WERI-Rb-1 (cell line): ENCODE data around the gene SENP2.

Experiments used
- DNase-seq: peaks from one replicate; pipeline ENCODE4 v3.0.0-alpha.2; 2020
- H3K27ac ChIP-seq: fragments of 250-450 bp; sonication (Bioruptor Pico); 2 replicates; pipeline ENCODE4 v1.5.1; 2020; ENCODE audit warnings: mild to moderate bottlenecking, moderate library complexity
- H3K27me3 ChIP-seq: fragments of 250-450 bp; sonication (Bioruptor Pico); 2 replicates; pipeline ENCODE4 v1.5.1; 2021; ENCODE audit warnings: mild to moderate bottlenecking, low read depth, moderate library complexity; ENCODE audit not compliant: insufficient read depth, severe bottlenecking
- H3K36me3 ChIP-seq: fragments of 250-450 bp; sonication (Bioruptor Pico); 2 replicates; pipeline ENCODE4 v1.5.1; 2020; ENCODE audit warnings: mild to moderate bottlenecking, moderate library complexity
- H3K4me3 ChIP-seq: 2 replicates; pipeline ENCODE4 v1.5.1; 2011; ENCODE audit warnings: low read depth, mild to moderate bottlenecking, control low read depth, low read length
- H3K9me3 ChIP-seq: fragments of 250-450 bp; sonication (Bioruptor Pico); 2 replicates; pipeline ENCODE4 v1.5.1; 2021; ENCODE audit warnings: mild to moderate bottlenecking, moderate library complexity; ENCODE audit not compliant: severe bottlenecking
- CTCF ChIP-seq: IDR thresholded peaks from 2 replicates; pipeline ENCODE4 v1.5.1; 2011; ENCODE audit warnings: low read depth, mild to moderate bottlenecking, control low read depth, inconsistent platforms, low read length

Gene SENP2

GRCh38 chr3:185678027-185678426, 91.9 kb downstream of the SENP2 start:
- no peak for DNase-seq
- H3K36me3 ChIP-seq: peaks cover 55% of the 10 kb centered on the region
- H3K9me3 ChIP-seq: peaks cover 2% of the 10 kb centered on the region
- no peaks in the 10 kb centered on the region for H3K27me3 ChIP-seq
- no peak overlapping the region for H3K4me3 ChIP-seq
- no peak overlapping the region for H3K27ac ChIP-seq
- TF ChIP-seq CTCF: no peak

GRCh38 chr3:185680231-185680630, 94.1 kb downstream of the SENP2 start:
- TF ChIP-seq CTCF: no peak

More at GRCh38 chr3:185680231-185680630, 94.1 kb downstream of the SENP2 start:
- Histone ChIP-seq H3K9me3 (peaks cover 2% of the 10 kb centered on the region), H3K27ac (no peak overlapping the region), H3K36me3 (peaks cover 53% of the 10 kb centered on the region), H3K4me3 (no peak overlapping the region), H3K27me3 (no peaks in the 10 kb centered on the region)
- no peak for DNase-seq
